NCI-H1048 (cell line): ENCODE measurements around the gene MBD3L3.
"Not testable (repeated sequence)": the region's sequence is repeated elsewhere in the genome, so short reads cannot be mapped to it uniquely, and the experiment has no call there.

Source experiments
- DNase-seq: peaks from one replicate; lab custom pipeline; 2025; lab: John Stamatoyannopoulos, UW

Gene MBD3L3

DNA sequence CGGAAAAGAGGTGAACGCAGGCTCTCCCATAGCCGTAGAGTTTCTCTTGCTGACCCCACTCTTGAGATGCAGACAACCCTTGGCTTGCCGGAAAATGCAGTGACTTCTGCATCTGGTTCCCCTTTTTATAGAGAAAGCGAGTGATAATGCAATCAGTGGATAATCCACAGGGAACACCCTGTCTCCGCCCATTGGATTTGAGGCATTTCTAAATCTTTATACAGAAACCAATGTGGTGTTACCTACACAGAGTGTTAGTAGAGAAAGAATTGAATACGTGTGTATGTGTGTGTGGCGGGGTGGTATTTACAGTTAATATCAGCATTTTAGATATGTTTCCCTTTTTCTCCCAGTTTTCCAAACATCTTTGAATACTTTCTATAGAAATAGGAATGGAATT lies at the start of gene MBD3L3:
TSS of gene MBD3L3 (minus strand) at position 101 of the 400 bp plus-strand sequence. CDS start at position 30, 71 bp downstream.
- not testable (repeated sequence) for DNase-seq

DNA sequence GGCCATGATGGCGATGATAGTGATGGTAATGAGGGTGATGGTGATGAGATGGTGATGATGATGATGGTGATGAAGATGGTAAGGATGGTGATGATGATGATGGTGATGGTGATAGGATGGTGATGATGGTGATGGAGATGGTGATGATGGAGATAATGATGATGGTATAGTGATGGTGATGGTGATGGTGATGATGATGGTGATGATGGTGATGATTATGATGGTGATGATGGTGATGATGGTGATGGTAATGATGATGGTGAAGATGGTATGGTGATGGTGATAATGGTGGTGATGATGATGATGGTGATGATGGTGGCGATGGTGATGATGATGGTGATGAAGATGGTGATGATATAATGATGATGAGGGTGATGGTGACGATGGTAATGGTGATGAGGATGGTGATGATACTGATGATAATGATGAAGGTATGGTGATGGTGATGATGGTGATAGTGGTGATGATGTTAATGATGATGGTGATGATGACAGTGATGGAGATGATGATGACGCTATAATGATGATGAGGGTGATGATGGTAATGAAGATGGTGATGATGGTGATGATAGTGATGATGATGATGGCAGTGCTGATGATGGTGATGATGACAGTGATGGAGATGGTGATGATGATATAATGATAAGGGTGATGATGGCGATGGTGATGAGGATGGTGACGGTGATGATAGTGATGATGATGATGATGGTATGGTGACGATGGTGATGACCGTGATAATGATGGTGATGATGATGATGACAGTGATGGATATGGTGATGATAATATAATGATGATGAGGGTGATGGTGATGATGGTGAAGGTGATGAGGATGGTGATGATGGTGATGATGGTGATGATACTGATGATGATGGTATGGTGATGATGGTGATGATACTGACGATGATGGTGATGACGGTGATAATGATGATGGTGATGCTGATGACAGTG lies 48.5 kb upstream of the MBD3L3 start:
- no peak for DNase-seq

DNA sequence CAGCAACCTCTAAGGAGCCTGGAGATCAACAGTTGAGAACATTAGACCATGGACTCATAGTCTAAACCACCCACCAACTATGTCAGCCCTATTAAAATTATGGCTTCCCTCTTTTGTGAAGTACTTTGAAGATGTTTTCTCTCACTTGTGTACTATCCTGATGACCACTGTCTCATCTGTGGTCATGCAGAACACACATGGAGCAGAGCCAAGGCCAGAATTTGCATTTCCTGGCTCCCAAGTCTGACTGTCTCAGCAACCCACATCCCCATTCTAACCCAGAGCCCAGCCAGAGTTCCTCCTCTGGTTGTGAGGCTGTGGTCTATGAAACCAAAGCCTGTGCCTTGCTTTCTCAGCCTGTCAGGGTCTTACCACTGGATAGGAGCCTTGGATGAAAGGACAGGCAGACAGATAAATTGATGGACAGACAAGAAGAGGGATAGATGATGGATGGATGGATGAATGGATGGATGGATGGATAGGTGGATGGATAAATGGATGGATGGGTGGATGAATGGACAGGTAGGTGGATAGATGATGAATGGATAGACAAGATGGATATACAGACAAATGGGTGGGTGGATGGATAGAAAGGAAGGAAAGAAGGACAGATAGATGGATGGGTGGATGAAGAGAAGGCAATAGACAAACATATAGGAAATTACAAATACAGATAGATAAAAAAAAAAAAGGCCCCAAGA lies 46.4 kb upstream of the MBD3L3 start:
- DNase-seq, result no peak

DNA sequence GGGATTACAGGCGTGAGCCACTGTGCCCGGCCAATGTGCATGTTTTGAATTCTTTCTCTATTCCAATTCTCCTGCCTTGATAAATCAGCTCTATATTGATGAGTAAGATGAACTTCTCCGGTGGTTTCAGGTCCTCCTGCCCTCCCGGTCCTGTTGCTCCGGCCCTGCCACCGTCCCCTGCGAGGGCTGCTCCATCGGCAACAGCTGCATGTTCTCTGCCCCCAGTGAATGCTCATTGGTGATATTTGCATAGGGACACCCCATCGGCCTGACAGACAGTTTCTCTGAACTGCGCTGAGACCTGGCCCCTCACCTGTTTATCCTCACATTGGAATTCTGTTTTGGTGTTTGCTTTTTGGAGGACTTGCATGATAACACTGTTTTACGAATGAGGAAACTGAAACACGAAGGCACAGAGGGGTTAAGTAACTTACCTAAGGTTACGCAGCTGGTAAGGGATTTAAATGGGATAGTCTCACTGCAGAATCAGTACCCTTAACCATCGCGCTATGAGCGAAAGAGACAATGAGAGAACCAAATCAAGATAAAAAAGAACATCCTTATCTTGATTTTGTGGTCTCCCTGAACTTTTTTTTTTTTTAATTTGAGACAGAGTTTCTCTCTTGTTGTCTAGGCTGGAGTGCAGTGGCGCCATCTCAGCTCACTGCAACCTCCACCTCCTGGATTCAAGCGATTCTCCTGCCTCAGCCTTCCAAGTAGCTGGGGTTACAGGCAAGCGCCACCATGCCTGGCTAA lies 43.2 kb upstream of the MBD3L3 start:
- DNase-seq, result no peak

DNA sequence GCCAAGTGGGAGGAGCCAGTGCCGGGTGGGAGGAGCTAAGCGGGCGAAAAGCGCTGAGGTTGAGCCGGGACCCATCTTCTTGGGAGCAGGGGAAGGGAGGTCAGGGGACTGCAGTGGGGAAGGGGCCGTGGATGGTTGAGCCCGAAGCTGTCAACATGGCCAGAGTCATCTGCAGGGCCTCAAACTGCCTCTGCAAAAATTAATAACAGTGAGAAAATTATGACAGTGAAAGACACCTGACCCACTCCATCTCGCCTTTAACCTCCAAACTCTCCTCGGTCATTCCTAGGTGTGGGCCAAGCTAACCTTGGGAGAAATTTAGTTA lies 41.1 kb upstream of the MBD3L3 start:
- no peak for DNase-seq

DNA sequence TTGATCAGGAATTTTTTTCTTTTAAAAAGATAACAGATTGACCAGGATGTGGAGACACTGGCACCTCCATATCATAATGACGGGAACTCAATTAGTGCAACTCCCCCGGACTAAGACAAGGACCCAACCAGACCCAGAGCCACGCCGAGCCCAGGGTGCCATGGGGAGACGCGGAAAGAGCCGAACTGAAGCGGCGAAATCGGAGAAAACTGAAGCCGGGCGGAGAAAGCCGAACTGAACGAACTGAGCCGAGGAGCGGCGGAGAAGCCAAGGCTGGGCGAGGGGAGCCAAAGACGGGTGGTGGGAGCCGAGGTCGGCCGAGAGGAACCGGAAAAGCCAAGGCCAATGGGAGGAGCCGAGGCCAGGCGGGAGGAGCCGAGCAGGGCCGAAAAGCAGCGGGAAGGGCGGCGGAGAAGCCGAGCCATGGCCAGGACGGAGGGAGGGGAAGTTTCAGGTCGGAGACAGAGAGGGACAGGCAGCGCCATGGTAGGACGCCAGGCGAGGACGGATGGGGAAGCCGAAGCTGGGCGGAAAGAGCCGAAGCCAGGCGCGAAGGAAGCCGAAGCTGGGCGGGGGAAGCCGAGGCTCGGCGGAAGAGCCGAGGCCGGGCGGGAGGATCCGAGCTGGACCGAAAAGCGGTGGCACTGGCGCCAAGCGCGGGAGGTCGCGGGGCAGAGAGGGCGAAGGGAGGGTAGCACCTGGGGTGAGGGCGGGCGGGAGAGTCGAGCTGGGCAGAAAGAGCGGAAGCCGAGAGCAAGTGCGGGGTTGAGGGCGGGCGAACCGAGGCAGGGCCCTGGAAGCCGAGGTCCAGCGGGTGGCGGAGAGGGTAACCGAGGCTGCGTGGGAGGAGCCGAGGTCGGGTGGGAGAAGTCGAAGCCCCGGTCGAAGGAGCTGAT lies 40.5 kb upstream of the MBD3L3 start:
- peak; percentile 90 for DNase-seq

DNA sequence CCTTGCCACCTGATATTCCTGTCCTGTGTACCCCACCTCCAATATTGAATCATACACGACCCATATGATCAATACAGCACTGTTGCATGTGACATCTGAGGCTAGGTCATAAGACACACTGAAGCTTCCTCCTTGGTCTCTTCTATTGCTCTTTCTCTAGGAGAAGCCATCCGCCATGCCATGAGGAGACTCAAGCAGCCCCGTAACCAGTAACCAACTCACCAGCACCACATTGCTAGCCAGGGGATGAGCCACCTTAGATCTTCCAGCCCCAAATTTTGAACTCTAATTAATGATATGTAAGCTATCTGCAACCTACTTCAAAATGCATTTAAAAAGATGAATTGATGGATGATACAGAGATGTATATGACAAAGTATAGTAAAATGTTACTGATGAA lies 39.6 kb upstream of the MBD3L3 start:
- DNase-seq, result no peak

DNA sequence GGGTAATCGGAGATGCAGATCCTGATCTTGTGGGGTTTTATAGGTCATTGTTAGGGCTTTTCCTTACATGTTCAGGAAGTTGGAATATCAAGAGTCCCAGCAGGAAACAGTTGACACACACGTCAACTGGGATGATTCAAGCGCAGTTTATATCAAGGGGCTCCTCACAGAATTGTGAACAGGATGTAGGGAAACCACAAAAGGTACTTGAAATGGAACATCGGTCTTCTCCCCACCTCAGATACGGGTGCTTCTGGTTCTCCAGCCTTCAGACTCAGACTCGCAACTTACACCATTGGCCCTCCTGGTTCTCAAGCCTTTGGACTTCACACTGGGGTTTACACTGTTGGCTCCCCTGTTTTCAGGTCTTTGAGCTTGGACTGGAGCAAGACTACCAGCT lies 30.5 kb upstream of the MBD3L3 start:
- DNase-seq, result no peak

DNA sequence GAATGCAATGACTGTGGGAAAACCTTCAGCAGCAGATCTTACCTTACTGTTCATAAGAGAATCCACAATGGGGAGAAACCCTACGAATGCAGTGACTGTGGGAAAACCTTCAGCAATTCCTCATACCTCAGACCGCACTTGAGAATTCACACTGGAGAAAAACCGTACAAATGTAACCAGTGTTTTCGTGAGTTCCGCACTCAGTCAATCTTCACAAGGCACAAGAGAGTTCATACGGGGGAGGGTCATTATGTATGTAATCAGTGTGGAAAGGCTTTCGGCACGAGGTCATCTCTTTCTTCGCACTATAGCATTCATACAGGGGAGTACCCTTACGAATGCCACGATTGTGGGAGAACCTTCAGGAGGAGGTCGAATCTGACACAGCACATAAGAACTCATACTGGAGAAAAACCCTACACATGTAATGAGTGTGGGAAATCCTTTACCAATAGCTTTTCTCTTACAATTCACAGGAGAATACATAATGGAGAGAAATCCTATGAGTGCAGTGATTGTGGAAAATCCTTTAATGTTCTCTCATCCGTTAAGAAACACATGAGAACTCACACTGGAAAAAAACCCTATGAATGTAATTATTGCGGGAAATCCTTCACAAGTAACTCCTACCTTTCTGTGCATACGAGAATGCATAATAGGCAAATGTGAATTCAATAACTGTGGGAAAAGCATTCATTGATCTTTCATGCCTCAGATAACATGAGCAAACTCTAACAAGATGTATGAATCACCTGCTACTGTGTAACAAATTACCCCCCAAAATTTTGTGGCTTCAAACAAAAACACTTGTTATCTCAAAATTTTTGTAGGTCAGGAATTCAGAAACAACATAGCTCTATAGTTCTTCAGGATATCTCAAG lies 24.8 kb upstream of the MBD3L3 start:
- DNase-seq, result no peak

DNA sequence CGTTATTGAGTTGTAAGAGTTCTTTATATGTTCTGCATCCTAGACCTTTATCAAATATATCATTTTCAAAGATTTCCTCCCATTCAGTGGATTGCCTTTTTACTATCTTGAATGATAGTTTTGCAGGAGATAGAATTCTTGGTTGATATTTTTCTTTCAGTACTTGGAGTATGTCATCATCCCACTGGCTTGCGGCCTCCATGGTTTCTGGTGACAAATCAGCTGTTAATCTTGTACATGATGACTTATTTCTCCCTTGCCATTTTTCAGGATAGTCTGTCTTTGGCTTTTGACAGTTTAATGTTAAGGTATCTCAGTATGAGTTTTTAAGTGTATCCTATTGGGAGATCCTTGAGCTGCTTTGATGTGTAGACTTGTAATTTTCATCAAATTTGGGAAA lies 19.5 kb upstream of the MBD3L3 start:
- DNase-seq, result no peak

DNA sequence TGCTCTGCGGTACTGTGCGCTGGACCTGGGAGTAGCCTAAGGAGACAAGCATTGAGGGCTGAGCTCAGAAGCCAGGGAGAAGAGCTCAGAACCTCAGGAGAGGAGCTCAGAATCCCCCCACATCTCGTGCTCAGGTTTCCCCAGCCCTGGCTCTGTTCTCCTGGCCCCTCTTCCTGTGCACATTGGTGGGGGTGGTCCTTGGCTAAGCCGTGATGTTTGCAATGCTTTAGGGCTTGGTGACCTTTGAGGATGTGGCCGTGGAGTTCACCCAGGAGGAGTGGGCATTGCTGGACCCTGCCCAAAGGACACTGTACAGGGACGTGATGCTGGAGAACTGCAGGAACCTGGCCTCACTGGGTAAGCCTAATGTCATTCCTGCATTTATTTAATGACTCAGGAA lies 17.7 kb upstream of the MBD3L3 start:
- no peak for DNase-seq

DNA sequence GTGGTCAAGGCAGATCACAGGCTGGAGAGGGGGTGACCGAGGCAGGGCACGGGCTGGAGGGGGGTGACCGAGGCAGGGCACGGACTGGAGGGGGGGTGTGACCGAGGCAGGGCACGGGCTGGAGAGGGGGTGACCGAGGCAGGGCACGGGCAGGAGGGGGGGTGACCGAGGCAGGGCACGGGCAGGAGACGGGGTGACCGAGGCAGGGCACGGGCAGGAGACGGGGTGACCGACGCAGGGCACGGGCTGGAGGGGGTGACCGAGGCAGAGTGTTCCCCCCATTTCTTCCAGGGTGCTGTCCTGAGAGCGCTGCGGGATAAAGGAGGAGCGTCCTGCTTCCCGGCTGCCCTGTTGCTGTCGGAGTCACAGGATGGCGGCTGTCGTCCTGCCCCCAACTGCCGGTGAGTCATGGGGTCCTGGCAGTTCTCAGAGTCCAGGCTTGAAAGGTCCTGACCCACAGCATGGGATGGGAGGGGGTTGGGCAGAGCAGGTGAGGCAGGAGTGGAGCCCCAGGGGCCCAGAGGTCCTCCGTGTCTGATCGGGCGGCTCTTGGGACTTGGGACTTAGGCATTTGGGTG lies 16.3 kb upstream of the MBD3L3 start:
- no peak for DNase-seq

DNA sequence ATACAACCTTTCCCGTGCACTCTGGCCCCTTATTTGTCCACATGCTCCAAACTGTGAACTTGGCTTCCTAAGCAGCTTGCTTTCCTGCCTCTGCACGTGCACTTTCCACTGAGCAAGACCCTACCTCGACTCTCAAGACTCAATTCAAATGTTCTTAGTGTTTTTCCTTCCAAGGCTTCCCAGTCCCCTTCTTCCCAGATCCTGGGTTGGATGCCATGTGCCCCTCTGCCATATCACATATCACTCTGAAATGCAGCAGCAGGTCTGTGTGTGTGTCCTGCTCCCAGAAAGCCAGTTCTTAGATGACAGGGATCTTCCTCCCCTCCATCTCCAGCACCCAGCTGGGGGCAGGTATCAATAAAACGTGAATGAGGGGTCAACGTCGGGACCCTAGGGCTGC lies 14.1 kb upstream of the MBD3L3 start:
- DNase-seq, result no peak

DNA sequence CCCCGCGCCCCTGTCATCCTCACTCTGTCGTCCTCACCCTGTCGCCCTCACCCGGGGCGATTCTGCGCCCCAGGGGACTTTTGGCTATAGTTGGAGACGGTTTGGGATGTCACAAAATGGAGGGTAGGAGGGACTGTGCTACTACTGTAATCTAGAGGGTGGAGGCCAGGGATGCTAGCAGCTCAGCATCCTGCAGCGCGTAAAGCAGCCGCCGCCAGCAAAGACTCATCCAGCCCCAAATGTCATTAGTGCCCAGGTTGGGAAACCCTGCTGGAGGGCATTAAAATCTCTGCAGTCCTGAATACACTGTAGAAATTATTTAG lies 11.4 kb upstream of the MBD3L3 start:
- no peak for DNase-seq

DNA sequence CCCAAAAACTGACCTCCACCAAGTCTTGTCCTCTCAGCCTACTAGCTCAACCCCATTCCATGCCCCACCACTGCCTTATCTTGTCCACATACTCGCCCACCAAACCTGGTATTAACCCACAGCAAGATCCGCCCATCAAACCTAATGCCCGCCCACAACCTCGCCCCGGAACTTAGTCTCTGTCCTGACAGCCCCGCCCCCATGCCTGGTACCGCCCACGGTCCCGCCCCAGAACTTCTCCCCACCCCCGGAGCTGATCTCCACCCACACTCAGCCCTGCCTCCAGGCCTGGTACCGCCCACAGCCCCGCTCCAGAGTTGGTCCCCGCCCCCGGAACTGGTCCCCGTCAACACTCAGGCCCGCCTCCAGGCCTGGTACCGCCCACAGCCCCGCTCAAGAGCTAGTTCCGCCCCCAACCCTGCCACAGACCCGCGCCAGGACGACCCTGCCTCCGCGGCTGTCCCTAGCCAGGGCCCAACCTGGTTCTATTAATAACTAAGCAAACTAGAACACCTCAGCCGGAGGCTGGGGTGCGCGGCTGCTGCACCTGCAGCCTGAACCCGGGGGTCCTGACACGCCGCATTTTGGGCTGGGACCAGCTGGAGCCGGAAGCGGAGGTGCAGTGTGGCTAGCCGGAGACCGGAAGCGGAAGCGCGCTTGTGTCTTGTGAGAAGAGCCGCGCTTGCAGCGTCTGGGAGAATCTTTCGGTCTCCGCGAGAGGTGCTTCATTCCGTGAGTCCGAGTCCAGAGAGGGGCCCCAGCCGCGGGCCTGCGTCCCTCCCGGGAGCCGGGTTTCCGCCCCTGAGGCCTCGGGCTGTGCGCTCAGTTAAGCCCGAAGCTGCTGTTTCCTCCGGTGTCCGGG lies 10.8 kb upstream of the MBD3L3 start, which contains the start of gene ZNF557:
TSS of gene ZNF557 (plus strand) at position 662 of the 862 bp plus-strand sequence. CDS start 5,372 bp downstream, outside the sequence.
- DNase-seq, result peak; percentile 91

DNA sequence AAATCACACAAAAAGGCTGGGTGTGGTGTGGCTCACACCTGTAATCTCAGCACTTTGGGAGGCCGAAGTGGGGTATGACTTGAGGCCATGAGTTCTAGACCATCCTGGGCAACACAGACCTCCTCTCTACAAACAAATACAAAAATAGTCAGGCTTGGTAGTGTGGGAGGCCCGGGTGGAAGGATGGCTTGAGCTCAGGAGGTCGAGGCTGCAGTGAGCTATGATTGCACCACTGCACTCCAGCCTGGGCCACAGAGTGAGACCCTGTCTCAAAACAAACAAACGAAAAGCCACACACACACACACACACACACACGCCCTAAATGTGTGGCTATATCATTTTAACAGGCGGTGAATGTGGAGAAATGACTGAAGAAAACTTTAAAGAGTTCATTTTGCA lies 10.1 kb upstream of the MBD3L3 start:
- DNase-seq, result no peak

DNA sequence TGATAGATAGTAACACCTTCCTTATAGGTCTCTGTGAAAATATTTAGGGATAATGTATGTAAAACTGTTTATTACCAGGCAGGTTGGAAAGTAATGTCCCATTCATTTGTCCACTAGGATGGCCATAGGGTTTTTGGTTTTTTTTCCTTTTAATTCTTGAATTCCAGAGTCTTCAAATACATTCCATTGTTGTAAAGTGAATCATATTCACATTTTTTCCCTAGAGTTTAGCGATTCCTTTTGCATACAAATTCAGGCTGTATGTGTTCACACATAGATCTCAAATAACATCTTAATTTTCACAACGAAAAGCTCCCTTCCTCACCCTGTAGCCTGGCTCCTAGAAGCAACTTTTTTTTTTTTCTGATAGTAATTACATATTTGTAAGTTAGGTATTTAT lies 9.2 kb upstream of the MBD3L3 start:
- DNase-seq, result no peak

DNA sequence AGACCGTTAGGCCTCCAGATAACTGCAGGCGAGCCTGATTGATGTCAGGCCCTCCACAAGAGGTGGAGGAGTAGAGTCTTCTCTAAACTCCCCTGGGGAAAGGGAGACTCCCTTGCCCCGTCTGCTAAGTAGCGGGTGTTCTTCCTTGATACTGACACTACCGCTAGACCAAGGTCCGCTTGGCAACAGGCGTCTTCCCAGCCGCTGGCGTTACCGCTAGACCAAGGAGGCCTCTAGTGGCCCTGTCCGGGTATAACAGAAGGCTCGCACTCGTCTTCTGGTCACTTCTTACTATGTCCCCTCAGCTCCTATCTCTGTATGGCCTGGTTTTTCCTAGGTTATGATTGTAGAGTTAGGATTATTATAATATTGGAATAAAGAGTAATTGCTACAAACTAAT lies 8.6 kb upstream of the MBD3L3 start:
- DNase-seq, result not testable (repeated sequence)

DNA sequence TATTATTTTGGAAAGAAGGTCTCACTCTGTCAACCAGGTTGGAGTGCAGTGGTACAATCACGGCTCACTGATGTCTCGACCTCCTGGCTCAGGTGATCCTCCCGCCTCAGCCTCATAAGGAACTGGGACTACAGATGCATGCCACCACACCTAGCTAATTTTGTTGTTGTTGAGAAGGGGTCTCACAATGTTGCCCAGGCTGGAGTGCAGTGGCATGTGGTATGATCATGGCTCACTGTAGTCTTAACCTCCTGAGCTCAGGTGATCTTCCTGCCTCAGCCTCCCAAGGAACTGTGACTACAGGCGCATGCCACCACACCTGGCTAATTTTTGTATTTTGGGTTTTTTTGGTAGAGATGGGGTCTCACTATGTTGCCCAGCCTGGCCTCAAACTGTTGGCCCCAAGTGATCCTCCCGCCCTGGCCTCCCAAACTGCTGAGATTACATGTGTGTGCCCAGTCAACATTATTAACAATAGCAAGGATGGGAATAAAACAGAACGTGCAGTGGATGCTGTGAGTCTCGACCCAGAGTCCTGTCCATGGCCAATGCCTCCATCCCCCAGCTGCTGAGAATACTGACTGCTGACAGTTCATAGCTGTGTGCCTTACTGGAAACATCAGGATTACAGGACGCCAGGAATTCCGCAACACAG lies 5.4 kb upstream of the MBD3L3 start:
- DNase-seq, result no peak
